HUES64 (cell line): ENCODE data around the gene EXOSC5.

Experiments used
- H3K27ac ChIP-seq: 2 replicates; pipeline ENCODE4 v1.7.0; 2013; ENCODE audit warnings: low read depth, low read length, inconsistent platforms
- H3K27me3 ChIP-seq: 2 replicates; pipeline ENCODE4 v1.6.1; 2013; ENCODE audit warnings: mild to moderate bottlenecking, low read length; ENCODE audit not compliant: insufficient read depth
- H3K36me3 ChIP-seq: 2 replicates; pipeline ENCODE4 v1.6.1; 2013; ENCODE audit warnings: mild to moderate bottlenecking, low read length; ENCODE audit not compliant: insufficient read depth
- H3K4me1 ChIP-seq: 2 replicates; pipeline ENCODE4 v1.6.1; 2013; ENCODE audit warnings: mild to moderate bottlenecking, low read length, moderate library complexity; ENCODE audit not compliant: insufficient read depth
- H3K4me3 ChIP-seq: 2 replicates; pipeline ENCODE4 v1.5.1; 2013; ENCODE audit warnings: mild to moderate bottlenecking, low read length, moderate library complexity
- H3K9ac ChIP-seq: 2 replicates; pipeline ENCODE4 v1.6.1; 2013; ENCODE audit warnings: mild to moderate bottlenecking, low read depth, low read length
- H3K9me3 ChIP-seq: 2 replicates; pipeline ENCODE4 v1.6.1; 2013; ENCODE audit warnings: low read depth, low read length; ENCODE audit not compliant: insufficient read depth
- WGBS: fragments of 150-250, 120-280 bp; methylation state at CpG from one replicate; pipeline ENCODE4 v1.1.7; 2013; ENCODE audit warnings: missing lambda C conversion rate; 5-methylcytosine and 5-hydroxymethylcytosine counted together

The EXOSC5 gene

DNA sequence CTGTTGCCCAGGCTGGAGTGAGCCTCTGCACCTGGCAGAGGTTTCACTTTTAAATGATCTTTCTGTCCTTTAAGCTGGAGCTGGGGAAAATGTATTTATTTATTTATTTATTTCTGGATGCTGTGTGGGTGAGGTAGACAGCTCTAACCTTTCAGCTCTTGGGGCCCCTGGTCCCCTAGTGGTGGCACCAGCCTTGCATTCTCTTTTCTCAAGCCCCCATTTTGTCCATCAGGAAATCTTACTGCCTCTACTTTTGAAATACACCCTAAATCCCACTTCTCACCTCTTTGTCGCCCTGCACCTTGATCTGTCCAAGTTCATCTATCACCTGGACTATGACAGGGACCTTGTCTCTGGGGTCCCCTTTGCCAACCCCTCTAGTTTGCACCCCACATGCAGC is 31.1 kb downstream of the EXOSC5 start:
- Histone ChIP-seq H3K27me3 (no peaks in the 10 kb centered on the region), H3K9me3 (no peaks in the 10 kb centered on the region), H3K9ac (no peak overlapping the region), H3K4me1 (peaks cover 4% of the 10 kb centered on the region; the same call in 1 of the 2 replicates), H3K36me3 (no peaks in the 10 kb centered on the region), H3K4me3 (no peak overlapping the region), H3K27ac (no peak overlapping the region)
- 88% methylated on average over 1 of the region's 1 CpG for WGBS

DNA sequence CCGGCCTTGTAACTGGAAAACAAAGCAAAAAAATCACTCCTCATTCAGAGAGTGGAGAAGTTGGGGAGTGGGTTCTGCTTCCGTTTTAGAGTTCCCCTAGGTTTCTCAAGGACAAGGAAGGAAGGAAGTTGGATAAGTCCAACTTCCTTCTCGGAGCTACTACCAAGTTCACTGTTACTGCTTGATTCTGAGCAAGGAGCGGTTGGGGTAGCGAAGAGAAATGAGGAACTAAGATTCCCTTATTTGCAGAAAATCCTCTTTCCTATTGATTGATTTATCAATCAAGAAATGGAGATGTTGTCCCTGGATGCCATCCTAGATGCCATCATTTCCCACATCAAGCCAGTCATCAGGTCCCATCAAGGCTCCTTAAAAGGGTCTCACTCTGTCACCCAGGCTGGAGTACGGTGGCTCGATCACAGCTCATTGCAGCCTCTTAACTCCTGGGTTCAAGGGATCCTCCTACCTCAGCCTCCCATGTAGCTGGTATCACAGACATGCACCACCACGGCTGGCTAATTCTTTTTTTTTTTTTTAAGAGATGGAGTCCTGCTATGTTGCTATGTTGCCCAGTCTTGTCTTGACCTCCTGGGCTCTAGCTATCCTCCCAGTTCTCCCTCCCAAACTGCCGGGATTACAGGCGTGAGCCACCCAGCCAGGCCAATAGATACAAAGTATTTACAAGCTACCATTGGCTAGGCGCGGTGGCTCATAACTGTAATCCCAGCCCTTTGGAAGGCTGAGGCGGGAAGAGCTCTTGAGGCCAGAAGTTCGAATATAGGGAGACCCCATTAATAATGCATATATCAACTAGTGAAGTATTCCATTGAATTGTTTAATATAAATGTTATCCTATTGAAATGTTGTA is 32.4 kb downstream of the EXOSC5 start:
- peak overlapping the region; percentile 95 for H3K27ac ChIP-seq
- peak overlapping the region; percentile 85 for H3K4me3 ChIP-seq
- H3K36me3 ChIP-seq = no peaks in the 10 kb centered on the region
- no peaks in the 10 kb centered on the region for H3K27me3 ChIP-seq
- H3K9ac ChIP-seq = peak overlapping the region; percentile 95
- 97% methylated on average over 7 of the region's 14 CpGs for WGBS
- peaks cover 4% of the 10 kb centered on the region; the same call in 1 of the 2 replicates for H3K4me1 ChIP-seq
- H3K9me3 ChIP-seq = no peaks in the 10 kb centered on the region

DNA sequence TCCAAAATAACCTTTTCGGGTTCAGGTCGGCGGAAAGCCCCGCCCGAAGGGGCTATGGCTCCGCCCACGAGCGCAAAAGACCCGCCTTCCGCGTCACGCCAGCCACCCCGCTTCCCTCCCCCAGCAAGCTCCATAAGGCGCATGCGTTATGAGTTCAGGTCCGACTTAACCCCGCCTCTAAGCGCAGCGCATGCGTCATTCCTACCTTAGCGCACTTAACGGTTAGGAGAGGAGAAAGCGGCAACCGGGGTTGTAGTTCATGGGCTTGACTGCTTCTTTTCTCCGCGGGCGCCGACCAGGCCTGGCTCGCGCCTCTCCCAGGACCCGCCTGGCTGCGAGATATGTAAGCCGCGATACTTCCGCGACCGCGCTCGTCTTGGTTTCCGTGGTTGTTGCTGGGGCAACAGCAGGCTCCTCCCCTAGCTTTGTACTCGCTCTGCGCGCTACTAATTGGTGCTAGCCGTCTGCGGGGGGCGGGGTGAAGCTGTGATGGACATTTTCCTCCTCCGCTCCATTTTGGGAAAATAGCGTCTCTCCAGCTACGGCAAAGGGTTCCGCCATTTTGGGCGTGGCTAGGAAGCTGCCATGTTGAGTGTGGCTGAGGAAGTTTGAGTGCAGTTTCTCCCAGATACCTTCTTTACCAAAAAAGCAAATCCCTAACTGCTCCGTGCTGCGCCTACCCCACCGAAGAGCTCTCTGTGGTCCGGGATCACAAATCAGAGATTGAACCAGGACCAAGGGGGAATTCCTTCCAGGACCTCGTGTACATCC is 33.2 kb downstream of the EXOSC5 start, which contains the start of gene B9D2:
TSS of gene B9D2 (minus strand) at position 397 of the 771 bp plus-strand sequence. CDS start 630 bp downstream, outside the sequence.
- peak within 1 kb of the TSS; percentile 95 for H3K27ac ChIP-seq
- H3K27me3 ChIP-seq = no peaks in the 10 kb centered on the region
- peak within 1 kb of the TSS; percentile 85 for H3K4me3 ChIP-seq
- no peaks in the 10 kb centered on the region for H3K36me3 ChIP-seq
- no peaks in the 10 kb centered on the region for H3K9me3 ChIP-seq
- H3K9ac ChIP-seq = peak within 1 kb of the TSS; percentile 95
- WGBS = under 1% methylated on average over 53 of the region's 56 CpGs
- H3K4me1 ChIP-seq = peaks cover 4% of the 10 kb centered on the region; the same call in 1 of the 2 replicates

DNA sequence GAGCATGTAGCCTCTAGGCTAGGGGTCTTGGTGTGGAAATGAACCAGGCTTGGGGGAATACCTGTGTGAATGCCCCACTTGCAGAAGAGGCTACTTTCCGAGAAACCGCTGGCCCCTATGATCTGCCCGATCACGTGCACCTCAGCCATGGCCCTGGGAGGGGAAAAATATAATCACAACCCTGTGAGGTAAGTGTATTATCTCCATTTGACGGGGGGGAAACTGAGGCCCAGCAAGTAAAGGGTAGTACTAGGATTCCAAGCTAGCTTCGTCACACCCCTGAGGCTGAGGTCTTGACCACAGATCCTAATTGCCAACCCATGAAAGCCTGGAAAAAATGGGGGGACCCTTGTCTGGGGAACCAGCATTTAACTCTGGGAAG is 33.8 kb downstream of the EXOSC5 start:
- Histone ChIP-seq H3K27ac (no peak overlapping the region), H3K4me3 (peak overlapping the region; percentile 85)

DNA sequence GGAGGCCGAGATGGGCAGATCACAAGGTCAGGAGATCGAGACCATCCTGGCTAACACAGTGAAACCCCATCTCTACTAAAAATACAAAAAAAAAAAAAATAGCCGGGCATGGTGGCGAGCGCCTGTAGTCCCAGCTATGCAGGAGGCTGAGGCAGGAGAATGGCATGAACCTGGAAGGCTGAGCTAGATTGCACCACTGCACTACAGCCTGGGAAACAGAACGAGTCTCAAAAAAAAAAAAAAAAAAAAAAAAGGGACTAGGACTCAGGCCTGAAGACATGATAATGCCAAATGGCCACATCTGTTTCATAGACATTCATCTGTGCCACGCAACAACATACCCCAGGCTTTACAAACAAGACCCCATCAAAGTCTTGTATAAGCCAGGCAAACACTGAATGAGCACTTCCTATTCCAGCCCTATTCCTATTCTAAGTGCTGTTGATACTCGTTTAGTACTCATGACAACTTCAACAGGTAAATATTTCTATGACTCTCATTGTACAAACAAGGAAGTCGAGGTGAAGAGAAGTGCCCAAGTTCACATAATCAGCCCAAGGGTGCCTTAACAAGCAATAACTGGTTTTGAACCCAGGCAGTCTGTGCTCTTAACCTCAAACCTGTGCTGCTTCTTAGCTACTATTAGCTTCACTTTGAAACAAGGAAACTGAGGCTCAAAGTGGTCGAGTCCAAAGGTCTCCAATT is 34.9 kb downstream of the EXOSC5 start:
- no peaks in the 10 kb centered on the region for H3K27me3 ChIP-seq
- WGBS = 91% methylated on average over 8 of the region's 10 CpGs
- H3K4me3 ChIP-seq = no peak overlapping the region
- H3K9ac ChIP-seq = no peak overlapping the region
- H3K27ac ChIP-seq = no peak overlapping the region
- H3K4me1 ChIP-seq = peaks cover 4% of the 10 kb centered on the region; the same call in 1 of the 2 replicates
- no peaks in the 10 kb centered on the region for H3K9me3 ChIP-seq
- no peaks in the 10 kb centered on the region for H3K36me3 ChIP-seq

More for the DNA sequence above, 33.8 kb downstream of the EXOSC5 start:
- H3K9ac ChIP-seq = peak overlapping the region; percentile 95
- H3K27me3 ChIP-seq = no peaks in the 10 kb centered on the region
- no peaks in the 10 kb centered on the region for H3K36me3 ChIP-seq
- no peaks in the 10 kb centered on the region for H3K9me3 ChIP-seq
- peaks cover 4% of the 10 kb centered on the region; the same call in 1 of the 2 replicates for H3K4me1 ChIP-seq
- WGBS = 57% methylated on average over 6 of the region's 6 CpGs

DNA sequence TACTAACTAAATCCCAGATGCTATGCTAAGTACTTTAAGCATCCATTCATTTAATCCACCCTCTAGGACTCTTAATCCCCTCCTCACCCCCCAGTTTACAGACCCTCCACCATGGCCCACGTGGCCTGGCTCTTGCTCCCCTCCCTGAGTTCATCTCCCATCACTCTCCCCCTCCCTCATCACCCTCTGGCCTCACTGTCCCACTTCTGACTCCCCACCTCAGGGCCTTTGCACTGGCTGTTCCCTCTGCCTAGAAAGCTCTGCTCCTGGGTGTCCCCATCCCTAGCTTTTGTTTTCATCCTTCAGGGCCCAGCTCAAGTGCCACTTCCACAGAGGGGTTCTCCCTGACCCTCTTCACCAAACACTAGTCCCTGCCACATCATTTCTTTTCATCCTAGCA is 37.4 kb downstream of the EXOSC5 start:
- no peak overlapping the region for H3K27ac ChIP-seq
- H3K4me1 ChIP-seq = peaks cover 3% of the 10 kb centered on the region; the same call in 1 of the 2 replicates
- WGBS = 85% methylated on average over 1 of the region's 1 CpG
- H3K4me3 ChIP-seq = no peak overlapping the region
- no peak overlapping the region for H3K9ac ChIP-seq
- H3K27me3 ChIP-seq = no peaks in the 10 kb centered on the region
- no peaks in the 10 kb centered on the region for H3K9me3 ChIP-seq
- H3K36me3 ChIP-seq = no peaks in the 10 kb centered on the region

DNA sequence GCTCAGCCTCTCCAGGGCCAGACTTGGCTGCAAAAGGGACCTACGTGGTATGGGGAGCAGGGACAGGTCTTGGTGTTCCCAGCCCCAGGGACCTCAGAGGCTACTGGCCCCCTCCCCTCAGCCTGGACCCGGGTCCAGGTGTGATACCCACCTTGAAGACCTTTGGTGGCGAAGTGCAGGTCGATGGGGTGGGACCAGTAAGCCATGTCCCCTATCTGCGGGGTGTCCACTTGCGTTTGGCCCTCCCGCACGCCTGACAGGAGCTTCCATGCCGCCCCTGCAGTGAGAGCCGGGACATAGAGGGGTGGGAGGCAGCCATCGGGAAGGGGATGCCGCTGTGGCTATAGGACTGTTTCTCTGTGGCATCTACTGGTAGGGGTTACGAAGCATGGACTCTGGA is 39.4 kb downstream of the EXOSC5 start:
- no peaks in the 10 kb centered on the region for H3K36me3 ChIP-seq
- no peak overlapping the region for H3K27ac ChIP-seq
- no peaks in the 10 kb centered on the region for H3K4me1 ChIP-seq
- 93% methylated on average over 13 of the region's 13 CpGs for WGBS
- peaks cover 7% of the 10 kb centered on the region; the same call in 1 of the 2 replicates for H3K27me3 ChIP-seq
- no peaks in the 10 kb centered on the region for H3K9me3 ChIP-seq
- H3K9ac ChIP-seq = no peak overlapping the region
- no peak overlapping the region for H3K4me3 ChIP-seq

DNA sequence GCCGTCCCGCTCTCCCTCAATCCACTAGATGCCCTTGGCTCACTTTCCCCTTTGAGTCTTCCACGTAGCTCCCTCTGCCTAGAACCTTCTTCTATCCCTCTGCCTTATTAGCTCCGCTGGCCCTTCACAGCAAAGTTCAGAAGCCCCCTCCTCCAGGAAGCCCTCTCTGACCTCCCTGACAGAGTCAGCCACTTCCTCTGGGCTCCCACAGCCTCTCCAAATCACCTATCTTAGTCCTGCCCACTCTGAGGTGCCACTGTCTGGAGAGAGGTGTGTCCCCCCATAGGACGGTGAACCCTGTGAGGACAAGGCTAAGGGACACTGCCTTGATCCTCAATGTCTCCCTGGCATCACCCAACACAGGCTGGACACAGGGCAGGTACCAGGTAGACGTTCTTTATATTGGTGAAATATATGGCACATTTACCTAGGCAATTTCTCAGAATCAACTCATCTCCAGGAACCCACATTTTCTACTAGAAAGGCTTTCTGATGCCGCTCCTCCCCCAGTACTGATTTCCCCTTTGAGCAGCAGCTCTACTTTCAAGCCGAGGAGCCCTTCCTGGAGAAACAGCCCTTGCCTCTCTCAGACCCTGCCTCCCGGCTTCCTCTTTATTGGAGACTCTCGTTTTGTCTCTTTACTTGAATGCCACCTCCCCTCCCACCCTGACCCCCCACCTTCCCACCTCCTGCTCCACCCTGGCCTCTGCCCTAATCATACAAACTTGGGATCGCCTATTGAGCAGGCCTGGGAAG is 40.0 kb downstream of the EXOSC5 start:
- 83% methylated on average over 10 of the region's 11 CpGs for WGBS
- Histone ChIP-seq H3K4me1 (no peaks in the 10 kb centered on the region), H3K9me3 (no peaks in the 10 kb centered on the region), H3K36me3 (no peaks in the 10 kb centered on the region), H3K27me3 (peaks cover 13% of the 10 kb centered on the region), H3K9ac (no peak overlapping the region), H3K4me3 (no peak overlapping the region), H3K27ac (no peak overlapping the region)

DNA sequence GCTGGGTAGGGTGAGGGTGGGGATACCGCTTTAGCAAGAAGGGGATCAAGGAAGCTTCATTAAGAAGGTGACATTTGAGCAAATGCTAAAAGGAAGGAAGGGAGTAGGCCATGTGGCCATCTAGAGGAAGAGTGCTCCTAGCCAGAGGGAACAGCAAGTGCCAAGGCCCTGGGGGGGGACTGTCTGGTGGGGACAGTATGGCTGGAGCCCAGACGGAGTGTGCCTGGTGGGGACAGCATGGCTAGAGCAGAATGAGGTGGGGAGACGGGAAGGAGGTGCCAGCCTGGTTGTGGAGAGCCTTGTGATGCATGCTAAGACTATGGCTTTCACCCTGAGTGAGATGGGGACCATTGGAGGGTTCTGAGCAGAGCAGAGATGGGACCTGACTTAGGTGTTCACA is 41.4 kb downstream of the EXOSC5 start:
- no peaks in the 10 kb centered on the region for H3K36me3 ChIP-seq
- 0 out of 2 replicates have a peak, but pooled peaks cover 4% of the 10 kb centered on the region for H3K4me1 ChIP-seq
- peaks cover 26% of the 10 kb centered on the region for H3K27me3 ChIP-seq
- no peak overlapping the region for H3K9ac ChIP-seq
- no peak overlapping the region for H3K27ac ChIP-seq
- no peaks in the 10 kb centered on the region for H3K9me3 ChIP-seq
- 92% methylated on average over 3 of the region's 3 CpGs for WGBS
- H3K4me3 ChIP-seq = no peak overlapping the region

DNA sequence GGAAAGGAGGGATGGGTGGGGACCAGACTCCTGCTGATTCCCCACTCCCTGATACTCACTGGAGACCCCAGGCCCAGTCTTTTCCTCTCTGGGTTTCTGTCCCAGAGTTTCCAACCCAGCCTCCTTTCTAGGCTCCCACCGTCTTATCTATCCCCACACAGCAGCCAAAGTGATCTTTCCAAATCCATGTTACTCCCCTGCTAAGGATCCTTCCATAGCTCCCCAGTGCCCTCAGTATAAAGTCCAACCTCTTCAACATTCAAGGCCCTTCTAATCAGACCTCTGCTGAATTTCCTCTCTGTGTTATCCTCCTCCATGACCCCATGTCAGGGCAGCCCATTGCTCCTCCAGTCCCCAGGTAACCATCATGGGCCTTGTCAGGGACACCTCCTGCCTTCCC is 42.1 kb downstream of the EXOSC5 start:
- Histone ChIP-seq H3K27me3 (peaks cover 34% of the 10 kb centered on the region), H3K9me3 (no peaks in the 10 kb centered on the region)
- 81% methylated on average over 1 of the region's 1 CpG for WGBS

More for the DNA sequence above, 42.1 kb downstream of the EXOSC5 start:
- Histone ChIP-seq H3K27ac (no peak overlapping the region), H3K9ac (no peak overlapping the region), H3K4me1 (0 out of 2 replicates have a peak, but pooled peaks cover 4% of the 10 kb centered on the region), H3K36me3 (no peaks in the 10 kb centered on the region), H3K4me3 (no peak overlapping the region)
